Activated naive CD4-positive, alpha-beta T cell treated with anti-CD3 and anti-CD28 coated beads, Interleukin-2, amount 50 U/mL, for 16 hours (primary cell): ENCODE results near the gene OR5H2.
A peak's percentile ranks its signal among the peaks of the same experiment; 100 is the strongest.
"Not testable (repeated sequence)": the region's sequence is repeated elsewhere in the genome, so short reads cannot be mapped to it uniquely, and the experiment has no call there.

ENCODE experiments used
- DNase-seq: peaks from one replicate; pipeline ENCODE4 v3.0.0-alpha.2; 2020

OR5H2 gene

DNA sequence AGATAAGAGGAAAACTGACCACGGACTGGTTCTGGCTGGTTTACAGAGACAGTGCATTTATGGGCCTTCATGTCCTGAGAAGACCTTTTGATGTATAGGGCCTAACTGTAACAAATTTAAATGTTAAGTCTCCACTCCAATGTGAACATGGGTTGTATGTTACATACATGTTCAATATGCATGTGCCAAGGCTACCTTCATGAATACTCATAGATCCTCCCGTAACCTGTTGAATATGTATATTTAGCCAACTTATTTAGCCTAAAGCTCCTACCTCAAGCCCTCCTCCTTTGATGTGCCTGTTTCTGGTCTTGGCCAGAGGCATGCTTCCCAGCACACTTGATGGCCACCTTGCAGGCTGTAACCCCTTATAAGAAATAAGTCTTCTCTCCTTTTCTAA is at the start of gene OR5H2:
Gene OR5H2, plus strand, starts transcription at position 301 of the 400 bp plus-strand sequence. CDS start 398 bp downstream, outside the sequence.
- DNase-seq, result no peak

DNA sequence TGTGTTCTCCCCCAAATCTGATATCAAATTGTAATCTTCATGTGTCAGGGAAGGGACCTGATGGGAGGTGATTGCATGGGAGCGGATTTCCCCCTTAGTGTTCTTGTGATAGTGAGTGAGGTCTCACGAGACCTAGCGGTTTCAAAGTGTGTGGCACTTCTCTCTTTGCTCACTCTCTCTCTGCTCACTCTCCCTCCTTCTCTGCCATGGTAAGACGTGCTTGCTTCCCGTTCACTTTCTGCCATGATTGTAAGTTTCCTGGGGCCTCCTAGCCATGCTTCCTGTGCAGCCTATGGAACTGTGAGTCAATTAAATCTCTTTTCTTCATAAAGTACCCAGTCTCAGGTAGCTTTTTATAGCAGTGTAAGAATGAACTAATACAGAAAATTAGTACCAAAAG is 48.8 kb upstream of the OR5H2 start:
- DNase-seq, result no peak

DNA sequence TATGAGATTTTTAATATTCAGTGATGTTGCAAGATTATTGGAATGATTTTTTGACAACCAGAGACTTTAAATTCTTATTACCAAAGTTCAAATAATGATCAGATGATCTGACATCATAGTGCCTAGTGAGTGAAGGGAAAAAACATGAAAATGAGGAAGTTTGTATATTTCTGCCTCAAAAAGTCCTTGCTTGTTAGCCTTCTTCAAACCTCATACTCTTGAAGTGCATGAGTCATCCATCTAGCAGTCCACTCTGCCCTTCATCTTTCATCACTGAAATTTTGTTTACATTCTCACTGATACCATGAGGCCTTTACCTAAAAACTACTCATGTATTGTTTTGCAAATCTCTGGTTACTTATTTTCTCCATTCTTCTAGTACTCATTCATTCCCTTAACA is 42.2 kb upstream of the OR5H2 start:
- DNase-seq, result no peak

DNA sequence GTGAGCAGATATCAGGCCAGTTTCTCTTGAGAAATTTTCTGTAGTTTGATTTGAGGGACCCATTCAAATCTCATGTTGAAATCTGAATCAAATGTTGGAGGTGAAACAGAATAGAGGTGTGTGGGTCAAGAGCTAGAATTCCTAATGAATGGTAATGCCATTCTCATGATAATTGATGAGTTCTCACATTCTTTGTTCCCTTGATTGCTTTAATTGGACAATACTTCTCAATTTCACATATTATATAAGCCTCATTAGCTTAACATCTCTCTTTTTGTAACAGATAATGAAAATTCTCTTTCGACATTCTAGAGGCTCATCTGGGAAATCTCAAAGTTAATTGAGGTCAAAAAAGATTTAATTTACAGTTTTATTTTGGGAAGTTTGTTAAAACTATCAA is 40.1 kb upstream of the OR5H2 start:
- DNase-seq, result no peak

DNA sequence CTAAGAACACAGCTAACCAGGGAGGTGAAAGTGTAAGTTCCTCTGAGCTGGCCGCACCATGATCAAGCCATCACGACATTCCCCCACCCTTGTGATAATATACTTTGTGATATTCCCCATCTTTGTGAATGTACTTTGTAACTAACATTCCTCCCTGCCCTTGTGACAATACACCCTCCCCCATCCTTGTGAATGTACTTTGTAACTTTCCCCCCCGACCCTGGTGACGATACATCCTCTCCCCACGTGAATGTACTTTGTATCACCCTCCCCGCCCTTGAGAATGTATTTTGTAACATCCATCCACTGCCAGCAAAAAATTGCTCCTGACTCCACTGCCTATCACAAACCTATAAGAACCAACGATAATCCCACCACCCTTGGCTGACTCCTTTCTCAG is 38.5 kb upstream of the OR5H2 start:
- DNase-seq, result no peak

DNA sequence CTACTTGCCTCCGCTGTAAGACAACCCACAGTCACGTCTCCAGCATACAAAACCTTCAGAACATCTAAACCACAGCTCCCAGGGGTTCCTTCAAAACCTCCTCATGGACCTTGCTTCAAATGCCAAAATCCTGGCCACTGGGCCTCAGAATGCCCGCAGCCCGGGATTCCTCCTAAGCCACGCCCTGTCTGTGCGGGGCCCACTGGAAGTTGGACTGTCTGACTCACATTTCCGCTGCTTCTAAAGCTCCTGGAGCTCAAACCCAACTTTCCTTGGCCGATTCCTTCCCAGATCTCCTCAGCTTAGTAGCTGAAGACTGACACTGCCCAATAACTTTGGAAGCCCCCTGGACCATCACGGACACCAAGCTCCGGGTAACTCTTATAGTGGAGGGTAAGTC is 36.2 kb upstream of the OR5H2 start:
- no peak for DNase-seq

DNA sequence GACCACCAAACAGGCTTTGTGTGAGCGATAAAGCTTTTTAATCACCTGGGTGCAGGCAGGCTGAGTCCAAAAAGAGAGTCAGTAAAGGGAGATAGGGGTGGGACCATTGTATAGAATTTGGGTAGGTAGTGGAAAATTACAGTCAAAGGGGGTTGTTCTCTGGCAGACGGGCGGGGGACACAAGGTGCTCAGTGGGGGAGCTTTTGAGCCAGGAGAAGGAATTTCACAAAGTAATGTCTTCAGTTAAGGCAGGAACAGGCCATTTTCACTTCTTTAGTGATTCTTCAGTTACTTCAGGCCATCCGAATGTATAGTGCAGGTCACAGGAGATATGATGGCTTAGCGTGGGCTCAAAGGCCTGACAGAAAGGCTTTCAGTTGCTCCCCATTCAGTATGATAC is 26.3 kb upstream of the OR5H2 start:
- not testable (repeated sequence) for DNase-seq

DNA sequence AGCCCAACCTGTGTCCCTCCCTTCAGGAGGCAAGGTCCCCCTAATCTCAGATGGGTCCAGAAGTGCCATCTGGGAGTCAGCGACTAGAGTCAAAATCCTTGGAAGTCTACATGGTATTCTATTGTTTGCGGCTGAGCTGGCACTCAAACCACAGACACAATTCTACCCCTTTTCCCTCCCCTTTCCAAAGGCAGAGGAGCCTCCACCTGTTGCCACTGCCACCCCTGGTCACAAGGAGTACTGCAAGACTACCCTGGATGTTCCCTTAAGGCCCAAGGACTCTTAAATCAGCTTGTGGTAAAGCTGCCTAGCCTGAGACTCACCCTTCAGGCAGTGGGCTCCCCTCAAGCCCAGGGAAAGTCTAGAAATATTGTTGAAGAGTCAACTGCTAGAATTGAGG is 22.6 kb upstream of the OR5H2 start:
- no peak for DNase-seq

DNA sequence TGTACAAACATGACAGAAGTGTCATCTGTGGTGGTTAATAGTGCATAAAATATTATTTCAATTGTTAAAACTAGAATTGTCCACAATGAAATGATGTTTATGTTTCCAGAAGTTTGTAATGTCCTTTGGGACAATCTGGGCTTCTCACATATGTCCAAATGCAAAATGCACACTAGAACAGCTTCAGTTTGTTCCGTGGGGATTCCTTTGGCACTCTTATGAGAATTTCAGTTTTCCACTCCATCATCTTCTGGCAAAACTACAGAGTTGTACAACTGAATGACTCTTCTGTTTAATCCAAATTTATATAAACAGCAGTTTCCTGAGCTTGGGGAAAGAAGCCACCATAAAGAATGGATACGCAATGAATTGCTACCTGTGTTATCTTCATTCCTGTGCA is 20.3 kb upstream of the OR5H2 start:
- no peak for DNase-seq

DNA sequence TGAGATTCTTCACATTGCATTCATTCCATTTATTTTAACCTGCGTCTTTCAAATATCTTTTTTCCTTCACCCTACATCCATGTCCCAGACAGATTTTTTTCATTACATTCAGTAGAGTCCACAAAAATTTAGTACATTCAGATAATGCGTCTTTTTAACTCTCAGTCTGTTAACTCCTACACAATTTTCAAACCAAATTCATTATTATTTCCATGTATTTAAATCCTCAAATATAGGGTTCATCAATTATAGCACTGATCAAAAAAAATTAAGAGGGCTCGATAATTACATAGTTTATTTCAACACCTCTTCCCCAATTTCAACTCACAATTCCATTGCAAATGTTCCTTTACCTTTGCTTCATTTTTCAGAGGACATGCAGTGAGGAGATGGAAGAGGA is 18.4 kb upstream of the OR5H2 start, which contains the start of gene OR5H6:
Gene OR5H6, plus strand, starts transcription at position 301 of the 400 bp plus-strand sequence. Its CDS starts 89 bp downstream, at position 390.
- no peak for DNase-seq

DNA sequence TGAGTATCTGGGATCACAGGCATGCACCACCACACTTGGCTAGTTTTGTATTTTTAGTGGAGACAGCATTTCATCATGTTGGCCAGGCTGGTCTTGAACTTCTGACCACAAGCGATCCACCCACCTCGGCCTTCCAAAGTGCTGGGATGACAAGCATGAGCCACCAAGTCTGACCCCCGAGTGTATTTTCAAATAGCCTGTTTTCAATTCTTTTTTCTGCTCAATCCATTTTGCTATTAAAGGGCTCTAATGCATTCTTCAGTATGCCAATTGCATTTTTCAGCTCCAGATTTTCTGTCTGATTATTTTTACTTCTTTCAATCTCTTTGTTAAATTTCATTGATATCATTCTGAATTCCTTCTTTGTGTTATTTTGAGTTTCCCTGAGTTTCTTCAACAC is 12.5 kb upstream of the OR5H2 start:
- no peak for DNase-seq

DNA sequence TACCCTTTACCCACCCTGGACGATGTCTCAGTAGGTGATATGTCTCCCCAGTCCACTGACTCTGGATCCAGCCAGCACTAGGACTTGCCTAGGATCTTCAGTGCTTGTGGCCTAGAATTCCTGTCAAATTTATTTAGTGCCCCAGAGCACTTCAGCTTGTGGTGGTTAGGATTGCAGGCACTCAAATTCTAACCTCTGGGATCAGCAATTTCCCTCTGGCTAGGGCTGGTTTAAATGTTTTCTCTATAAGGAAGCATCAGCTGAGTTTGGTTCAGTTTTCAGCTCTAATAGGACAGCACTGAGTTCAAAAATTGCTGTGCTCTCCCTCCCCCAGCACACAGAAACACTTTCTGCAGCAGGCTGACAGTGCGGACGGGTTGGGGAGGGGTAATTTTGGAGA is 10.2 kb upstream of the OR5H2 start:
- DNase-seq, result no peak

DNA sequence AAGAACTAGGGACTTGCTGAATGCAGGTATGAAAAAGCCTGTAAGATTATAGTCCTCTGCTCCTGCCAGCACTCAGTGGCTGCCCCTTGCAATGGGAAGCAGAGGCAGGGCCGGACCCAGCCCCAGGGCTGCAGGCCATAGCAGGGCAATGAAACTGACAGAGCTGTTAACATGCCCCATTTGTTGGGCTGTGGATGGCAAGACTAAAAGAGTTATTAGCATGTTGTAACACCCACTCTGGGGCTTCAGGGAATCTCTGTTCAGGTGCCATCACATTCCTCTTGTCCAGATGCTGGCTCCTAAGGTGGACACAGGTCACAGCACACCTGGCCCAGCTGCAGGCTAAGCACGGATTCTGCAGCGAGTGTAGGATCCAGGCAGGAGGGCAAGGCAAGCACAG is 7.4 kb upstream of the OR5H2 start:
- DNase-seq, result no peak

DNA sequence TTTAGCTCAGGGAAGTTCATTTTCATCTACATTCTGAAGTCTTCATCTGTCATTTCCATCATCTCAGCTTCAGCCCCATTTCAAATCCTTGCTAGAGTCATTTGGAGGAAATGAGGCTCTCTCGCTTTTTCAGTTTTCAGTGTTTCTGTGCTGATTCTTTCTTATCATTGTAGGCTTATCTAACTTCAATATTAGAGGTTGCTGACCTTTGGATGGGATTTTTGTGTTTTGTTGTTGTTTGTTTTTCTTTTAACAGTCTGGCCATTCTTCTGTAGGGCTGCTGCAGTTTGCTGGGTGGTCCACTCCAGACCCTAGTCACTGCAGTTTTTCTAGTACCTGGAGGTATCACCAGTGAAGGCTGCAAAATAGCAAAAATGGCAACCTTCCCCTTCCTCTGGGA is 8.6 kb downstream of the OR5H2 start:
- no peak for DNase-seq

DNA sequence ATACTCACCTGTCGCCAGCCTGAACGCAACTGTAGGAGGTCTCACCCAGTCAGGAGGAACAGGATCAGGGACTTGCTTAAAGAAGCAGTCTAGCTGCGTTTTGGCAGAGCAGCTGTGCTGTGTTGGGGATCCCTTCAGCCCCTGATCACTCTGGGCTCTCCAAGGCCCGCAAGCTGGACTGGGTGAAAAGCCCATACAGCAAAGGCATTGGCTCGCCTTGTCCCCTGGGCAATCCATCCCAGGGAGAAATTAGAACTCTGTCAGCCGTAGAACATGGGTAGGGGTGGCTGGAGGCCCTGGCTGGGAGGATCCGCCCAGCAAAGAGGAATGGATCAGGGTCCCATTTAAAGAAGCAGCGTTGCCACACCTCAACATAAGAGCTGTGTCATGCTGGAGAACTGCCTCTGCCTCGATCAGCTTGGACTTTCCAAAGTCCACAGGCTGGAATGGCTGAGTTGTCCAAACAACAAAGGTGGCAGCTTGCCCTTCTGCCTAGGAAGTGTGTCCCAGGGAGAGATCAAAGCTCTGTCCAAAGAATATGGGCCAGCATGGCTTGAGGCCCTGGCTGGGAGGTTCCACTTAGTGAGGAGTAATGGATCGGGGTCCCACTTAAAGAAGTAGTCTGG is 9.1 kb downstream of the OR5H2 start:
- no peak for DNase-seq

DNA sequence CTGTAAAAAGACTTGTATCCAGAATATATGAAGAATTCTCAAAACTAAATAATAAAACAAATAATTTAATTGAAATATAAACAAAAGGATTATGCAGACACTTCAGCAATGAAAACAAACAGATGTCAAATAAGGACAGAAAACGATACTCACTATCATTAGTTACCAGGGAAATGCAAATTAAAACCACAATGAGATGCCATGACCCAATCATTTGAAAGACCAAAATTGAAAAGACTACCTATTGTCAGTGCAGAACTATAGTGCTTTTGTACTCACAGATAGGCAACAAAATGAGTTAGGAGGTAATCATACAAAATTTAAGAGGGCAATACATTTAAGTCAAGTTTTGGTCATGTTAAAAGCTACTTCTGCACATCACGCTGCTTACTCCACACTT is 39.8 kb downstream of the OR5H2 start:
- DNase-seq, result no peak

DNA sequence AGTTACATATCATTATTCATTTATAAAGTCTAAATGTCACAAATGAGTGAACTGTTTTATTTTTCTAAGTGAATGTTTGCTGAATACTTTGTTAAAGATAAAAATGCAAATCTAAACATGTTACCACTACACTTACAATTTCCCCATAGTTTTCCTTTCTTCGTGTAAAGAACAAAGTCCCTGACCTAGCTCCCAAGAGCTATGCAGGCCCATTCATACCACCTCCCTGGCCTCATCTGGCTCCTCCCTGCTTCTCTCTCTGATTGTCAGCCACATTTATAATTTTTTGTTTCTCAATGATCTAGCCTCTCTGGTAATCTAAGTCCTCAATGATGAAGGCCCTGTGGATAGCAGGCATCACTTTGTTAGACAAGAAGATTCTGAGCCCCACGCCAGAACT is 40.4 kb downstream of the OR5H2 start:
- no peak for DNase-seq

DNA sequence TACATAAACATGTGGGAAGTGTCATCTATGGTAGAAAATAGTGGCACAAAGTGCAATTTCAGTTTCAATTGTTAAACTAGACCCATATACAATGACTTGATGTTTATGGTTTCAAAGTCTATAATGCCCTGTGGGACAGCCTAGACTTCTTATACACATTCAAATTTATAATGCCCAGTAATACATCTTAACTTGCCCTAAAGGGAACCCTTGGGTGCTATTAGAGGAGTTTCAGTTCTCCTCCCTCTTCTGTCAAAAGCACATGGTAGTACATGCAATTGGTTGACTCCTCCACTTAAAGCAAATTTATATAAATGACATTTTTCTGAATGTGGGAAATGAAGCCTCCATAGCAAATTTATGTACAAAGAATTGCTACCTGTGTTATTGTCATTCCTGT is 41.1 kb downstream of the OR5H2 start:
- DNase-seq, result no peak

DNA sequence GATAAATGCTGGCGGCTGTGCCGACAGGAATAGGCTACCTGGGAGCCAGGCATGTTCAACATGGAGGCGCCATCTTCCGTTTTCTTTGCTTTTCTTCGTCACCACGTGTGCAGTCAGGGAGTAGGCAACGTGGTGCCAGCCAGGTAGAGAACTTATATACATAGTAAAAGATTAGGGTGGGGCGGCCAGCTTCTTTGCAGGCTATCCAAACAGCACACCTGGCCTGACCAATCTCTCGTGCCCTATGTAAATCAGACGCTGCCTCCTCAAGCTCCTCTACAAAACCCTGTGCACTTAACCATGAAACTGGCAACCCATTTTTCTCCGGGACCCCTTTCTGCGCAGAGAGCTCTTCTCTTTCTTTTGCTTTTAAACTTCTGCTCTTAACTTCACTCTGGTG is 42.8 kb downstream of the OR5H2 start:
- DNase-seq, result no peak

DNA sequence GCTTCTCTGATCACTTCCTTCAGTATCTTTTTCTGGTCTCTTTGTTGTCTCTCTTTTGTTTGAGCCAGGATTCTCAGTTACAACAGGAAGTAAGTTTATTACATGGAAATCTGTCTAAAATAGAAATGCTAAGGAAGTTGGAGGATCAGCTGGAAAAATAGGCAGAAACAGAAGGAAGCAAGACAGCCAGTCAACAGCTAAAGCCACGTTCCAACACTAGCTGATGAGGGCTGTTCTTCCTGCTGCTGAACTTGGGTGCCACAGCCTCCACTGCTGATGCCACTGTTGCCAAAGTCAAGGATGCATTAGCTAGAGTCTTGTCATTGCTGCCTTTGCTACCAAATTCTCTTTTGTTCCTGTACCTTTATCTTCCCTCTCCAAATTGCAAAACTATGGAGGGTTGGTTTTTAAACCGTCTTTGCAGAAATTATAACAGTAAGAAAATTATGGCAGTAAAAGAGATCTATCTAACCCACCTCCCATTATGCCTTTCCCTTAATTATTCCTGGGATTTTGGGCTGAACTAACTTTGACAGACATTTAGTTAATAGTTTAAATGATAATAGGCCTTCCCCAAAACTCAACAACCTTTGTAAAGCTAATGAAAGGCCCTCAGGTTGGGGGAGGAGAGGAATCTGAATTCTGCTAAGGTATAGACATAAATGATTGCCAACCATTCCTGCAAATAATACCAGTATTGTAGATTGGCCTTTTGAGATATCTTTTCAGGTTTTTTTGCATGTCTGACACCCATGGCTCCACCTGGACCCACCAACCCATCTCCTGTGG is 44.0 kb downstream of the OR5H2 start:
- DNase-seq, result no peak

DNA sequence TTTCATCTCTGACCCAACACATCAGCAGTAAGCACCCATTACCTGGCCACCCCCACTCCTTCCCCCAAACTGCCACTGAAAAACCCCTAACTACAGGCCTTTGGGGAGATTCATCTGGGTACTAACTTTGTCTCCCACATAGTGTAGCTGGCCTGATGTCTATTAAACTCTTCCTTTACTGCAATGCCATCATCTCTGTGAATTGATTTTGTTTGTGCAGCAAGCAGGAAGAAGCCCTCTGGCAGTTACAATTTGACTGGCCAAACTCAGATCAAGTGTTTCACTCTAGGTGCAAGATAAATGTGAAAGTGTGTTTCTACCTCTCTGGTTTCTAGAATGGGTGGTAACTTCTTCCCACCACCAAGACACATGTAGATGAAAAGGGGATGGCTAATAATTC is 44.6 kb downstream of the OR5H2 start:
- no peak for DNase-seq

DNA sequence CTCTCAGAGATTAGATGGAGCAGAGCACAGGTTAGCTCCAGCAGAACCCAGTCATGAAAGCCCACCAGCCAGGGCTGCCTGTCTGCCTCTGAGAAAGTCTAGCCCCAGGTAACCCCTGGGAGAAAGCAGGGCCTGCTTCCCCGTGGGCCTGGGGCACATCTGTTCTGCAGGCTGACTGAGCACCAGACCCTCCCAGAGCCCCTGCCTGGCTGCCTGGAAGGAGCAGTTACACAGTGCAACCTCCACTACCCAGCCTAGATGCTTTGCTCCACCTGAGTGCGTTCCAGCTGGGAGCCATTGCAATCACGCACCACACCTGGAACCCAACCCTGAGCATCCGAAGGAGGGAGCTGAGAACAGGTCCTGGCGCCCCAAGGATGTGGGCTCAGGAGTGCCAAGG is 46.6 kb downstream of the OR5H2 start:
- DNase-seq, result no peak

DNA sequence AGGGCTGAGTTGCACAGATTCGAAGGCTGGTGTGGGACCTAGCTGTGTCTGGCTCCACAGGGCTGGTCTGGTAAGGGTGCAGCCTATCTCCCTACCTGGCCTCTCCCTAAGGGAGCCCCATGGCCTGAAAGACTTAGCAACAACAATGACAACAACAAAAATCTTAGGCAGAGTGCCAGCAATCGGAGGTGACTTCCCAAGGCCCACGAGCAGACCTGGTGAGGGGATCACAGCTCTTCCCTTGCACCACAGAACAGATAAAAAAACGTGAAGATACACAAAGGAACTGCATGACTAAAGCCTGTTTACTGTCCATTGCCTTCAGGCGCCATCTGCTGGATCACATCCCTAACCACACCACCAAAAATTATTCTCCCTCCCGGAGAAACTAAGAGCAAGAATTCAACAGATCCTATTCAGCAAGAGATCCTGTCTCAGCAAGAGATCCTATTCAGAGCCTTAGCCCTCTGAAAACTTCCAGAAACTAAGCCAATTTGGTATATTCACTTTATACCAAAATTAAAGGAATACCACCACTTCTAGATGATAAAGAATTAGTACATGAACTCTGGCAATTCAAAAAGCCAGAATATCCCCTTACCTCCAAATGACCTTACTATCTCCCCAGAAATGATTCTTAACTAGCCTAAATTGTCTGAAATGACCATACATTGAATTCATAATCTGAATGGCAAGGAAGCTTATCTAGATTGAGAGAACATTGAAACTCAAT is 47.3 kb downstream of the OR5H2 start:
- DNase-seq, result peak; percentile 37

DNA sequence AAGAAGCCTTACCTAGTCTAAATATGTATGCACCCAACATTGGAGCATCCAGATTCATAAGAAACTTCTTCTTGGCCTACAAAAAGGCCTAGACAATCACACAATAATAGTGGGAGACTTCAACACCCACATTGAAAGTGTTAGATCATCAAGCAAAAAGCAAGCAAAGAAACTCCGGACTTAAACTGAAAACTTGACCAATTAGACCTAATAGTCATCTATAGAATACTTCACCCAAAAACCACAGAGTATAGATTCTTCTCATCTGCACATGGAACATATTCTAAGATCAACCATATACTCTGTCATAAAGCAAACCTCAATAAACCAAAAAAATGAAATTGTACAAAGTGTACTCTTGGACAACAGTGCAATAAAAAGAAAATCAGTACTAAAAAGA is 49.0 kb downstream of the OR5H2 start:
- DNase-seq, result no peak
